Activated naive CD8-positive, alpha-beta T cell (primary cell): ENCODE measurements around the gene CLINT1.
"Not testable (repeated sequence)": the region's sequence is repeated elsewhere in the genome, so short reads cannot be mapped to it uniquely, and the experiment has no call there.

Experiments used
- H3K27ac Mint-ChIP-seq: one replicate; pipeline ENCODE4 v1.8.0; 2021; ENCODE audit warnings: mixed read lengths
- H3K27me3 Mint-ChIP-seq: one replicate; pipeline ENCODE4 v1.8.0; 2021; ENCODE audit warnings: mixed read lengths
- H3K36me3 Mint-ChIP-seq: one replicate; pipeline ENCODE4 v1.8.0; 2021; ENCODE audit warnings: mixed read lengths
- H3K4me1 Mint-ChIP-seq: one replicate; pipeline ENCODE4 v1.8.0; 2021; ENCODE audit warnings: low read depth, mixed read lengths
- H3K4me3 Mint-ChIP-seq: one replicate; pipeline ENCODE4 v1.8.0; 2021; ENCODE audit warnings: mild to moderate bottlenecking, mixed read lengths
- H3K9me3 Mint-ChIP-seq: one replicate; pipeline ENCODE4 v1.8.0; 2021; ENCODE audit warnings: low read depth, mixed read lengths

Gene CLINT1

DNA sequence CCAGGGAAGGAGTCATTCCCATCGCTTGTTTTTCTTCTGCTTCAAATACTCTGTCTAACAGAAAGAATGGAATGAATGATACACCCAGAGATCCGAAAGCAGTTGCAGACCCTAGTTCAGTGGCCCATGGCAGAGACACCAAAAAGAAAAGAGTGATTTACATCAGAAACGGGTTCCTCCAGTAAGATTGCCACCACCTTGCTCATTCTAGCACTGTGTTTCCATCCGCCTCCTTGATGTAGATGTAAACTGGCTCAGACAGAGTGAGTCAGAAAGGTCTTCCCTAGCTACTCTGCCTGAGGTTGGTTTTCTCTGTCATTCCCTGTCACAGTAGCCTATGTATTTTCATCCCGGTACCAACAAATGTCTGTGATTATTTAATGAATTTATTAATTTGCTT is 15.9 kb upstream of the CLINT1 start:
- H3K36me3 Mint-ChIP-seq: no peaks in the 10 kb centered on the region
- H3K4me3 Mint-ChIP-seq: no peak overlapping the region
- no peaks in the 10 kb centered on the region for H3K9me3 Mint-ChIP-seq
- no peaks in the 10 kb centered on the region for H3K27me3 Mint-ChIP-seq
- H3K4me1 Mint-ChIP-seq: peaks cover 10% of the 10 kb centered on the region
- H3K27ac Mint-ChIP-seq: no peak overlapping the region

GRCh38 chr5:157870837-157871834 is 12.2 kb upstream of the CLINT1 start:
- H3K4me3 Mint-ChIP-seq: no peak overlapping the region
- H3K9me3 Mint-ChIP-seq: no peaks in the 10 kb centered on the region
- peaks cover 12% of the 10 kb centered on the region for H3K4me1 Mint-ChIP-seq
- H3K27me3 Mint-ChIP-seq: no peaks in the 10 kb centered on the region
- peak overlapping the region; percentile 55 for H3K27ac Mint-ChIP-seq
- no peaks in the 10 kb centered on the region for H3K36me3 Mint-ChIP-seq

DNA sequence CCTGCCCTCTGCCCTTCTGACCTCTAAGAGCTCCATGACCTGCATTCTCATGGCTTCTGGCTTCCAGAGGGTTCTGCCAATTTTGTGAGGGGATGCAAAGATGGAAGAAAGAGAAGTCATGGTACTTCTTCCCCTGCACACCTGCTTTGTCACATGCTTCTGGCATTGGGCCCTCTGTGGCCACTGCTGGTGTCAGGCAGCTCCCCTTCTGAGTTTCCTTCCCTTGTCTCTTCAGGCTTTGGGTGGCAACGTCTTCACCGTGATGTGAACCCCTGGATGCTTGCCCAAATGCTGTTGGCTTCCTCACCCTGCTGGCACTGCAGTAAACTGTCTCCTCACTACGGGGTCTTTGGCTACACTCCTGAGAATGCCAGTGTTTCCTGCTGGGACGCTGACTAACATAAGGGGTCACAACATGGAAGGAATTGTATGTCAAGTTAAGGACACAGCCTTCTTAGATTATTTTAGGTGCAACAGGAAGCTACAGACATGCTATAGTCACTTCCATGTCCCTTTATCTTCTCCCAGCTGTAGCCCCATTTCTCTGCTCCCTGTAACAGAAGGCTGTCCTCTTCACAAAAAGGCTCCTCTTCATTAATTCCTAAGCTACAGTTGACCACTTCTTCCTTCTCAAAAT is 8.9 kb upstream of the CLINT1 start:
- H3K4me1 Mint-ChIP-seq: peaks cover 28% of the 10 kb centered on the region
- H3K4me3 Mint-ChIP-seq: no peak overlapping the region
- no peaks in the 10 kb centered on the region for H3K27me3 Mint-ChIP-seq
- no peaks in the 10 kb centered on the region for H3K36me3 Mint-ChIP-seq
- H3K9me3 Mint-ChIP-seq: no peaks in the 10 kb centered on the region
- no peak overlapping the region for H3K27ac Mint-ChIP-seq

- H3K36me3 Mint-ChIP-seq: no peaks in the 10 kb centered on the region
- H3K9me3 Mint-ChIP-seq: no peaks in the 10 kb centered on the region
- H3K4me1 Mint-ChIP-seq: peaks cover 31% of the 10 kb centered on the region
- no peak overlapping the region for H3K27ac Mint-ChIP-seq
- no peak overlapping the region for H3K4me3 Mint-ChIP-seq
- H3K27me3 Mint-ChIP-seq: no peaks in the 10 kb centered on the region
These were observed 7.6 kb upstream of the CLINT1 start for GRCh38 chr5:157866536-157866935.

GRCh38 chr5:157865781-157866180 is 6.8 kb upstream of the CLINT1 start:
- Mint-ChIP-seq H3K27ac (no peak overlapping the region), H3K4me1 (peaks cover 33% of the 10 kb centered on the region), H3K4me3 (no peak overlapping the region)

GRCh38 chr5:157864067-157864466 is 5.1 kb upstream of the CLINT1 start:
- H3K27ac Mint-ChIP-seq: peak overlapping the region; percentile 50
- no peaks in the 10 kb centered on the region for H3K36me3 Mint-ChIP-seq
- peaks cover 41% of the 10 kb centered on the region for H3K4me1 Mint-ChIP-seq
- H3K9me3 Mint-ChIP-seq: no peaks in the 10 kb centered on the region
- H3K27me3 Mint-ChIP-seq: no peaks in the 10 kb centered on the region
- H3K4me3 Mint-ChIP-seq: no peak overlapping the region

More at GRCh38 chr5:157865781-157866180, 6.8 kb upstream of the CLINT1 start:
- H3K9me3 Mint-ChIP-seq: no peaks in the 10 kb centered on the region
- H3K36me3 Mint-ChIP-seq: no peaks in the 10 kb centered on the region
- no peaks in the 10 kb centered on the region for H3K27me3 Mint-ChIP-seq

DNA sequence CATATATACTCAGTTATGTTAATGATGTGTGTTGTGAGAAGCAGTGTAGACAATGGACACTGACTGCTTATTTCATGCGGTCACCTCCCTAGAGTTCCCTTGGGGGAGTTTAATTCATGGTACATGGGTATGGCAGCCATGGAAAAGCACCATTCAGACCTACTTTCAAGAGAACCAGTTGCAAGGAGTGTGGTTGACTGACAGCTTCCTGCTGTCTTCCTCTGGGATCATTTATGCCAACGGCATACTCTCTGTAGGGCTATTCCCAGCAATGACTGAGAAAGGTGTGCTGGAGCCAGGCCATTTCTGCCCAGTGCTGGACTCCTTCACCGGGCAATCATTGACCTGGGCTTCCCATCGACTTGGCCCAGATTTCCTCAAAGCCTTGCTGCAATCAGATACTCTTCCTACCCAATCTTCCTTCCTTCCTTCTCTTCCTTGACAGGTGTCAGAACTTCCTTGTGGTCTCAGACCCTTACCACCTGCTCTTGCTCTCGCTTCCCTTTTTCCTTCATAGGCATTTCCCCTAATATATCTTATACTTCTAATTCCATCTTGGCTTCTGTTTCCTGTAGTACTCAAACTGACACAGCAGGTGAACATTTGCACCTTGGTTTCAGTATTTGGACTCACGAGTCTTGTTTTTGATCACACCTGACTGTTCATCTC is 3.4 kb upstream of the CLINT1 start:
- H3K36me3 Mint-ChIP-seq: no peaks in the 10 kb centered on the region
- no peak overlapping the region for H3K4me3 Mint-ChIP-seq
- no peaks in the 10 kb centered on the region for H3K9me3 Mint-ChIP-seq
- H3K4me1 Mint-ChIP-seq: peaks cover 44% of the 10 kb centered on the region
- no peak overlapping the region for H3K27ac Mint-ChIP-seq
- H3K27me3 Mint-ChIP-seq: no peaks in the 10 kb centered on the region

- peak overlapping the region; percentile 65 for H3K27ac Mint-ChIP-seq
- H3K9me3 Mint-ChIP-seq: no peaks in the 10 kb centered on the region
- peaks cover 4% of the 10 kb centered on the region for H3K36me3 Mint-ChIP-seq
- peak overlapping the region; percentile 60 for H3K4me3 Mint-ChIP-seq
- peaks cover 52% of the 10 kb centered on the region for H3K4me1 Mint-ChIP-seq
- H3K27me3 Mint-ChIP-seq: no peaks in the 10 kb centered on the region
These were observed 2.2 kb upstream of the CLINT1 start for GRCh38 chr5:157860898-157861890.

- no peaks in the 10 kb centered on the region for H3K27me3 Mint-ChIP-seq
- no peaks in the 10 kb centered on the region for H3K9me3 Mint-ChIP-seq
- H3K4me1 Mint-ChIP-seq: peaks cover 68% of the 10 kb centered on the region
- peak overlapping the region; percentile 95 for H3K27ac Mint-ChIP-seq
- H3K4me3 Mint-ChIP-seq: peak overlapping the region; percentile 87
- peaks cover 5% of the 10 kb centered on the region for H3K36me3 Mint-ChIP-seq
These were observed 256 bp upstream of the CLINT1 start for GRCh38 chr5:157859227-157859575.

GRCh38 chr5:157857816-157858526 is 974 bp downstream of the CLINT1 start:
- Mint-ChIP-seq H3K9me3 (no peaks in the 10 kb centered on the region), H3K27me3 (no peaks in the 10 kb centered on the region), H3K4me1 (peaks cover 65% of the 10 kb centered on the region), H3K27ac (peak overlapping the region; percentile 94), H3K4me3 (peak overlapping the region; percentile 87), H3K36me3 (peaks cover 5% of the 10 kb centered on the region)

GRCh38 chr5:157855404-157855994 is 3.4 kb downstream of the CLINT1 start:
- peak overlapping the region; percentile 76 for H3K27ac Mint-ChIP-seq
- H3K36me3 Mint-ChIP-seq: peaks cover 8% of the 10 kb centered on the region
- H3K9me3 Mint-ChIP-seq: no peaks in the 10 kb centered on the region
- peak overlapping the region; percentile 47 for H3K4me3 Mint-ChIP-seq
- H3K4me1 Mint-ChIP-seq: peaks cover 62% of the 10 kb centered on the region
- H3K27me3 Mint-ChIP-seq: no peaks in the 10 kb centered on the region

DNA sequence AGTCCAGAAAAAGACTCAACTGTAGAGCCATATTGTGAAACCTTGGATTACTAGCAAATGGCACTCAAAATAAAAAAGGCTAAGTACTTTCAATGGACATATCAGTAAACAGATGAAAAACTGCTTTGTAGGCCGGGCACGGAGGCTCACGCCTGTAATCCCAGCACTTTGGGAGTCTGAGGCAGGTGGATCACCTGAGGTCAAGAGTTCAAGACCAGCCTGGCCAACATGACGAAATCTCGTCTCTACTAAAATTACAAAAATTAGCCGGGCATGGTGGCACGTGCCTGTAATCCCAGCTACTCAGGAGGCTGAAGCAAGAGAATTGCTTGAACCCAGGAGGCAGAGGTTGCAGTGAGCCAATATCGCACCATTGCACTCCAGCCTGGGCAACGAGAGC is 5.6 kb downstream of the CLINT1 start:
- peaks cover 12% of the 10 kb centered on the region for H3K36me3 Mint-ChIP-seq
- not testable (repeated sequence) for H3K27me3 Mint-ChIP-seq, H3K4me3 Mint-ChIP-seq, H3K27ac Mint-ChIP-seq, H3K9me3 Mint-ChIP-seq
- H3K4me1 Mint-ChIP-seq: peaks cover 59% of the 10 kb centered on the region

- H3K36me3 Mint-ChIP-seq: peaks cover 11% of the 10 kb centered on the region
- no peaks in the 10 kb centered on the region for H3K27me3 Mint-ChIP-seq
- no peak overlapping the region for H3K27ac Mint-ChIP-seq
- H3K9me3 Mint-ChIP-seq: no peaks in the 10 kb centered on the region
- H3K4me3 Mint-ChIP-seq: no peak overlapping the region
- peaks cover 38% of the 10 kb centered on the region for H3K4me1 Mint-ChIP-seq
These were observed 12.9 kb downstream of the CLINT1 start for GRCh38 chr5:157845914-157846598.
